ENCODE results near the gene DOCK3.

- TF ChIP-seq POLR2AphosphoS5 (IDR thresholded peaks at IDR 0.05; ENCODE audit: borderline replicate concordance, low read depth, low read length) (no peak), EZH2 (IDR thresholded peaks at IDR 0.05) (no peak), FOXP2 (optimal IDR thresholded peaks at IDR 0.05; ENCODE audit: control extremely low read depth, extremely low read length, insufficient read depth) (no peak)
Measured at GRCh38 chr3:50628601-50629000, 46.1 kb upstream of the DOCK3 start.
